GM19099 (cell line): ENCODE results near the gene STX4.

ENCODE experiments used
- POLR2A ChIP-seq: IDR thresholded peaks from 3 replicates; pipeline ENCODE4 v1.6.1; 2011; ENCODE audit warnings: low read depth; ENCODE audit not compliant: insufficient read length; ENCODE audit errors: extremely low read depth

Gene STX4

GRCh38 chr16:31006086-31006385 is 27.3 kb upstream of the STX4 start:
- TF ChIP-seq POLR2A: no peak

GRCh38 chr16:31006589-31006988 is 26.8 kb upstream of the STX4 start:
- no peak for TF ChIP-seq POLR2A

- TF ChIP-seq POLR2A: no peak
Observed at GRCh38 chr16:31007684-31008083, 25.7 kb upstream of the STX4 start.

GRCh38 chr16:31008149-31008548 is 25.2 kb upstream of the STX4 start:
- no peak for TF ChIP-seq POLR2A

- no peak for TF ChIP-seq POLR2A
Observed at GRCh38 chr16:31008551-31008950, 24.8 kb upstream of the STX4 start.

GRCh38 chr16:31009120-31009519 is 24.2 kb upstream of the STX4 start:
- no peak for TF ChIP-seq POLR2A

GRCh38 chr16:31009894-31010584 is 23.3 kb upstream of the STX4 start:
- TF ChIP-seq POLR2A: no peak

GRCh38 chr16:31010585-31011325 is 22.6 kb upstream of the STX4 start, which contains the start of gene STX1B:
Gene STX1B, minus strand, starts transcription at chr16:31010638. Its CDS starts 242 bp downstream, at chr16:31010396.
- TF ChIP-seq POLR2A: no peak

- TF ChIP-seq POLR2A: no peak
Observed at GRCh38 chr16:31016018-31016417, 17.3 kb upstream of the STX4 start.

GRCh38 chr16:31020536-31020935 is 12.8 kb upstream of the STX4 start:
- TF ChIP-seq POLR2A: no peak

GRCh38 chr16:31022544-31023251 is 10.7 kb upstream of the STX4 start:
- no peak for TF ChIP-seq POLR2A

GRCh38 chr16:31023252-31023602 is 10.1 kb upstream of the STX4 start:
- no peak for TF ChIP-seq POLR2A

- TF ChIP-seq POLR2A: no peak
Observed at GRCh38 chr16:31023627-31024226, 9.6 kb upstream of the STX4 start.

- no peak for TF ChIP-seq POLR2A
Observed at GRCh38 chr16:31025339-31025738, 8.0 kb upstream of the STX4 start.

GRCh38 chr16:31029272-31029671 is 4.1 kb upstream of the STX4 start:
- no peak for TF ChIP-seq POLR2A
